ENCODE results near the gene ASPSCR1. TPM values are rescaled to one million over a fixed set of nuclear protein-coding genes. Genes with fewer than 3 reads are reported as not detected.

The ASPSCR1 gene
- total and polyA plus RNA-seq, 2 of the 4 experiments (the other 2 are of a cell fraction): 7.2 to 17.2 TPM

GRCh38 chr17:82058855-82059249 lies 81.4 kb downstream of the ASPSCR1 start:
- Histone ChIP-seq H4K8ac (ENCODE audit: low read depth in 2 of 2, low read length in 2 of 2) (no peak overlapping the region), H3K9me1 (ENCODE audit: insufficient read depth, low read length) (no peaks in the 10 kb centered on the region), H4K5ac (ENCODE audit: low read depth, low read length) (no peak overlapping the region), H3K14ac (replicated peaks; ENCODE audit: low read depth, low read length) (no peak overlapping the region), H4K20me1 (ENCODE audit: insufficient read depth, low read length) (no peaks in the 10 kb centered on the region; the same call in none of the 2 replicates), H2BK20ac (ENCODE audit: low read depth, low read length) (no peak overlapping the region), H3K56ac (ENCODE audit: extremely low read depth, insufficient read depth, low read length) (no peak overlapping the region), H3K9me3 (ENCODE audit: control insufficient read depth, insufficient read depth, low read length) (no peaks in the 10 kb centered on the region), H2AK9ac (replicated peaks; ENCODE audit: low read depth, low read length, poor library complexity) (no peak overlapping the region), H2AFZ (replicated peaks; ENCODE audit: low read length, poor library complexity) (no peak overlapping the region), H2AK5ac (ENCODE audit: low read depth, low read length) (no peak overlapping the region), H3K4me1 (ENCODE audit: control insufficient read depth, insufficient read depth, low read length) (no peaks in the 10 kb centered on the region), H2BK120ac (ENCODE audit: low read depth, low read length) (no peak overlapping the region), H3K4me2 (ENCODE audit: low read depth, low read length) (no peak overlapping the region), H3K4me3 (ENCODE audit: insufficient read depth, low read depth, low read length) (no peak overlapping the region), H2BK15ac (ENCODE audit: low read depth, low read length) (no peak overlapping the region), H2BK5ac (ENCODE audit: low read depth, low read length, poor library complexity, severe bottlenecking) (no peak overlapping the region), H3K27me3 (ENCODE audit: control insufficient read depth, insufficient read depth, low read length) (no peaks in the 10 kb centered on the region), H3K18ac (ENCODE audit: low read depth, low read length) (no peak overlapping the region), H3K27ac (ENCODE audit: insufficient read depth, low read length) (no peak overlapping the region), H3K9ac (ENCODE audit: low read depth, low read length) (no peak overlapping the region), H4K91ac (ENCODE audit: insufficient read depth, low read depth, low read length) (no peak overlapping the region), H3K36me3 (ENCODE audit: control insufficient read depth, insufficient read depth, low read length) (peaks cover 84% of the 10 kb centered on the region), H3K79me1 (ENCODE audit: low read depth in 1 of 2, low read length in 2 of 2) (peaks cover 11 to 21% of the 10 kb centered on the region in 2 experiments; a peak in 3 of 4 replicates), H3K4ac (ENCODE audit: low read depth, low read length) (no peak overlapping the region), H3K23ac (ENCODE audit: low read depth, low read length) (no peak overlapping the region)
- CTCF ChIA-PET: no interaction called here
- no peak for ATAC-seq (ENCODE audit: low read depth)
- WGBS, 2 experiments (ENCODE audit: extremely low coverage in 2 of 2, insufficient read length in 1 of 2): 97% methylated on average over 6 of the region's 10 CpGs; no CpG with 5 or more reads in 1 of the 2 experiments
- BruUV-seq (replicated peaks): no TSS peak
- TF ChIP-seq MAZ (IDR thresholded peaks at IDR 0.05; ENCODE audit: borderline replicate concordance, low read depth, low read length) (no peak), SMC3 (IDR thresholded peaks at IDR 0.05; ENCODE audit: low read depth, low read length) (no peak), MXI1 (IDR thresholded peaks at IDR 0.05; ENCODE audit: borderline replicate concordance, low read depth, low read length) (no peak), NFE2L2 (IDR thresholded peaks at IDR 0.05; ENCODE audit: low read depth, low read length) (no peak)
- TF ChIP-seq, protein P1, sequence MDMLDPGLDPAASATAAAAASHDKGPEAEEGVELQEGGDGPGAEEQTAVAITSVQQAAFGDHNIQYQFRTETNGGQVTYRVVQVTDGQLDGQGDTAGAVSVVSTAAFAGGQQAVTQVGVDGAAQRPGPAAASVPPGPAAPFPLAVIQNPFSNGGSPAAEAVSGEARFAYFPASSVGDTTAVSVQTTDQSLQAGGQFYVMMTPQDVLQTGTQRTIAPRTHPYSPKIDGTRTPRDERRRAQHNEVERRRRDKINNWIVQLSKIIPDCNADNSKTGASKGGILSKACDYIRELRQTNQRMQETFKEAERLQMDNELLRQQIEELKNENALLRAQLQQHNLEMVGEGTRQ (IDR thresholded peaks at IDR 0.05; ENCODE audit: low read depth, low read length): no peak
- POLR2A ChIA-PET (ENCODE audit: unreplicated experiment): interaction anchor here (1.3 kb wide), 1 partner anchor 8 kb away, joined by 3 read pairs; no protein-coding TSS in a partner anchor
- dilution Hi-C loops (cut with HindIII; ENCODE audit: low sequenced_read_pairs, unreplicated experiment): no loop called here
- in situ Hi-C loops (cut with MboI; ENCODE audit: low sequenced_read_pairs): no loop called here
- no peak for DNase-seq
- intact Hi-C loops (cut with micrococcal nuclease): no loop called here
